Uterus (tissue), 4 donors: ENCODE results near the gene SLC22A25. TPM values are rescaled to one million over a fixed set of nuclear protein-coding genes. Genes with fewer than 3 reads are reported as not detected.

Experiments
- DNase-seq, 2 donors: peaks; one replicate each; pipeline ENCODE4 v3.0.0-alpha.2; 2019 to 2020
- H3K27ac ChIP-seq, 2 donors: fragments of 200-600 bp; sonication (generic); 1 replicate in 1 of 2; 2 replicates in 1 of 2; pipeline ENCODE4 v1.5.1; 2016 to 2018
- H3K27me3 ChIP-seq, 2 donors: fragments of 200-600 bp; sonication (generic); one replicate each; pipeline ENCODE4 v1.5.1; 2018 to 2019; ENCODE audit warnings: control low read depth in 1 of 2
- H3K36me3 ChIP-seq, 2 donors: fragments of 200-600 bp; sonication (generic); one replicate each; pipeline ENCODE4 v1.5.1; 2019; ENCODE audit warnings: control low read depth in 1 of 2
- H3K4me1 ChIP-seq, 2 donors: fragments of 200-600 bp; sonication (generic); one replicate each; pipeline ENCODE4 v1.5.1; 2018 to 2019; ENCODE audit warnings: control low read depth in 1 of 2
- H3K4me3 ChIP-seq, 2 donors: fragments of 200-600 bp; sonication (generic); 1 replicate in 1 of 2; 2 replicates in 1 of 2; pipeline ENCODE4 v1.5.1; 2018 to 2019; ENCODE audit warnings: mild to moderate bottlenecking in 1 of 2
- H3K9me3 ChIP-seq, 2 donors: fragments of 200-600 bp; sonication (generic); one replicate each; pipeline ENCODE4 v1.5.1; 2019; ENCODE audit warnings: control low read depth in 1 of 2
- CTCF ChIP-seq, 4 experiments: fragments of 200-600 bp in 2 of 4; fragments of 450-650 bp in 2 of 4; sonication (generic) in 2 of 4; IDR thresholded peaks; one replicate each; pipeline ENCODE4 v1.5.1; 2016 to 2019; ENCODE audit warnings: antibody characterized with exemption in 4 of 4, mild to moderate bottlenecking in 2 of 4, moderate library complexity in 1 of 4
- POLR2A ChIP-seq, 2 donors: fragments of 450-650 bp; IDR thresholded peaks; one replicate each; pipeline ENCODE4 v1.6.1; 2016; ENCODE audit warnings: antibody characterized with exemption in 2 of 2, mild to moderate bottlenecking in 1 of 2, moderate library complexity in 1 of 2
- intact Hi-C: fragments of 100-400 bp; cut with DNase I; formaldehyde crosslinking; loops from one replicate; pipeline ENCODE4 v1.15.1; 2023; ENCODE audit warnings: low total_unique reads
- total RNA-seq, 4 donors: library from RNA; depleted of rRNA in 3 of 4; stranded (reverse); fragments of >200 nt in 3 of 4; gene quantifications; one replicate each; pipeline versions ENCODE4 v1.1.0 to v1.2.4, GENCODE V29; 2014 to 2023
- donor health status: DM: yes; HTN: yes; CAD: no.

The SLC22A25 gene
- total RNA-seq, 4 donors from 2014 or later, result not detected

- H3K4me3 ChIP-seq, result no peak overlapping the region
- no peak overlapping the region for H3K27ac ChIP-seq
- TF ChIP-seq CTCF (IDR thresholded peaks at IDR 0.05), result no peak
- TF ChIP-seq POLR2A (IDR thresholded peaks at IDR 0.05), result no peak
- no peaks in the 10 kb centered on the region for H3K36me3 ChIP-seq
- H3K27me3 ChIP-seq, result no peaks in the 10 kb centered on the region
- no peak for DNase-seq
- intact Hi-C loops, result no loop called here
- H3K9me3 ChIP-seq, result no peaks in the 10 kb centered on the region
- H3K4me1 ChIP-seq, result no peaks in the 10 kb centered on the region
Observed at GRCh38 chr11:63210111-63210510, 33.3 kb downstream of the SLC22A25 start.

Other genes with a start within 250 kb of the SLC22A25 start
- gene SLC22A8, start 227.8 kb downstream of the SLC22A25 start, total RNA-seq, result not detected
- not detected for gene SLC22A24, start 99.4 kb downstream of the SLC22A25 start, total RNA-seq
- gene SLC22A9, start 126.2 kb upstream of the SLC22A25 start, total RNA-seq, result not detected
- 1 to 10 TPM in 2 of 4 donors, under 1 TPM in 1, not detected in 1; 0.29 to 4.2 (median 3.7) TPM for gene PLAAT5, start 247.6 kb upstream of the SLC22A25 start, total RNA-seq